ENCODE data around the gene RNU1-4.
"Not testable (repeated sequence)": the region's sequence is repeated elsewhere in the genome, so short reads cannot be mapped to it uniquely, and the experiment has no call there.

Gene RNU1-4

DNA sequence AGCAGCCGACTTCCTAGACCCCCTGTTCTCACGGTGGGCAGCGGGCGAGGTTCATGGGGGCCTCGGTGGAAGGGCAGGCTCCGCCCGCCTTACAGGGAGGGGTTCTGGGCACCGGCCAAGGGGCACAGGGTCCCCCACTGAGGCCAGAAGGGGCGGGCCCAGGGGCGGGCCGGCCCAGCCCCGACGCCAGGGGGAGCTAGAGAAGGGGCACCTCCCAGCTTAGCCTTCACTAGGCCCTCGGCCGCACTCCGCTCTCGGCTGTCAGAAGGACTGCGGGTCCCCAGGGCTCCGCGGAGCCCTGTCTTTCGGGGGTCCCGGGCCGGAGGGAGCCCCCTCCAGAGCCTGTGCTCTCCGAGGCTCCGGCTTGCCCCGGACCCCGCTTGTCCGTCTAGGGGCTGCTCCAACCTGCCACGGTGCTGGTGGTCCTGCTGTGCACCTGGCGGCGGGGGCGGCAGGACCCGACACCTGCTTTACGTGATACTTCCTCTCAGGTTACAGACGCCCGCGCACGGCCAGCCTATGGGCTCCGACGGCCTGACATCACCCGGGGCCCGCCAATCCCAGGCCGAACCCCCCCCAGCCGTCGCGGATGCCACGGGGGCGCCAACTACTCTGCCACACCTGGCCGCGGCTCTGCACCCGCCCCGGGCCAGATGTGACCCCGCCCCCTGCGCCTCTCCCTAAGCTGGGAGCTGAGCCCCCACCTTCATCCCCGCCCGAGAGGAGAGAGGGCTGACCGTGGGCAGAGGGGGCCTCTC is 40.0 kb upstream of the RNU1-4 start:
- H3K27ac ChIP-seq (ENCODE audit: low read length); DNase-seq (ENCODE audit: low read depth, low spot score); H3K9me3 ChIP-seq (ENCODE audit: control insufficient read depth, insufficient read depth, low read length); H3K4me3 ChIP-seq (ENCODE audit: low read length); H3K4me1 ChIP-seq (ENCODE audit: control insufficient read depth, insufficient read depth, low read length); H3K36me3 ChIP-seq (ENCODE audit: control insufficient read depth, insufficient read depth, low read length); H3K27me3 ChIP-seq (ENCODE audit: control insufficient read depth, insufficient read depth, low read length): not testable (repeated sequence)
- WGBS (ENCODE audit: insufficient coverage, insufficient read length) = no CpG with 5 or more reads among the region's 57 CpGs

DNA sequence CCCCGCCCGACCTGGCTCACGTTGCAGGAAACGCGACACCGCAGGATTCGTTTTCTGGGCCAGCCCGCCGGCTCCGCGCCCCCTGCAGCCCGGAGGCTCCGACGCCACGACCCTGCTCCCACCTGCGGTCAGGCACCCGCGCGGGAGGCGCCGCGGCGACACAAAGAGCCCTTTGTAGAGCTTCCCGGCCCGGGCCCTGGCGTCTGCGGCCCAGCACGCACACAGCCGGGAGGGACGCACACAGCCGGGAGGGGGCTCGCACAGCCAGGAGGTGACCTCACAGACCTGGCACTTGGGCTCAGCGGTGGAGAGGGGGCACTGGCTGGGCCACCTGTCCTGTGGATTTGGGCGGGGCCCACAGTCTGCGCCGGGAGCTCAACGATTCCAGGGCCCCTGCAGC is 39.1 kb upstream of the RNU1-4 start:
- WGBS (ENCODE audit: insufficient coverage, insufficient read length) = no CpG with 5 or more reads among the region's 37 CpGs
- not testable (repeated sequence) for H3K36me3 ChIP-seq (ENCODE audit: control insufficient read depth, insufficient read depth, low read length); H3K9me3 ChIP-seq (ENCODE audit: control insufficient read depth, insufficient read depth, low read length); H3K27ac ChIP-seq (ENCODE audit: low read length); DNase-seq (ENCODE audit: low read depth, low spot score); H3K4me3 ChIP-seq (ENCODE audit: low read length); H3K4me1 ChIP-seq (ENCODE audit: control insufficient read depth, insufficient read depth, low read length); H3K27me3 ChIP-seq (ENCODE audit: control insufficient read depth, insufficient read depth, low read length)

DNA sequence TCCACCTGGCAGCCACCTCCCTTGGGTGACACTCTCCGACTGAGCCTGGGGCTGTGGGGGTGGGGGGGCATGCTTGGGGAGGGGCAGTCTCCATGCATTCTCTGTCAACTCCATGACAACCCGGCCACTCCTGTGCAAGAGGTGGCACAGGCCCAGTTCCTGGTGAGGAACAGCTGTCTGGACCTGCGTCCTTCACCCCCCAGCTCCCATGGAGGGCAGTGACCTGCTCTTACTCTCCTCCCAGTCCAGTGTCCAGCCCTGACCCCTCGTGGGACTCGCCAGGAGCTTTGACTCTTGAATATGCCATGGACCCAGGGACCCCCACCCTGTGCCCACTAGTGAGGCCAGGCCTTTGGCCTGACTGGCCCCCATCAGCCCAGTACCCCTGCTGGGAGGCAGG is 38.0 kb upstream of the RNU1-4 start:
- no CpG with 5 or more reads among the region's 5 CpGs for WGBS (ENCODE audit: insufficient coverage, insufficient read length)
- H3K27ac ChIP-seq (ENCODE audit: low read length); DNase-seq (ENCODE audit: low read depth, low spot score); H3K9me3 ChIP-seq (ENCODE audit: control insufficient read depth, insufficient read depth, low read length); H3K36me3 ChIP-seq (ENCODE audit: control insufficient read depth, insufficient read depth, low read length); H3K4me3 ChIP-seq (ENCODE audit: low read length); H3K27me3 ChIP-seq (ENCODE audit: control insufficient read depth, insufficient read depth, low read length); H3K4me1 ChIP-seq (ENCODE audit: control insufficient read depth, insufficient read depth, low read length): not testable (repeated sequence)

DNA sequence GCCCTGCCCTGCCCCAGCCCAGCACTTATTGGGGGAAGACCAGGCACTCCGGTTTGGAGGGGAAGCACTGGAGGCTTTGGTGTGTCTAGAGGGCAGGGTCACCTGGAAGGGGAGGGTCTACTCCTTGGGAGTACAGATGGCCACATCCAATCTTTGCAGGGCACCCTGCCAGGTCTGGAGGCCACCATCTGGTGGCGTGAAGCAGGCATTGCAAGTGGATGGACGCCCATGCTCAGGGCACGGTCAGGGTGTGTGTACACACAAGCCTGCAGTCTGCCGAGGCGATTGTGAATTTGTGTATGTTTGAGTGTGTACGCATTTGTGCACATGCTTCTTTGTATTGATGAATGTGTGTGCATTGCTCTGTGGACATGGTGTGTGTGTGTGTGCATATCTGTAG is 37.2 kb upstream of the RNU1-4 start:
- H3K27ac ChIP-seq (ENCODE audit: low read length); H3K27me3 ChIP-seq (ENCODE audit: control insufficient read depth, insufficient read depth, low read length); DNase-seq (ENCODE audit: low read depth, low spot score); H3K4me1 ChIP-seq (ENCODE audit: control insufficient read depth, insufficient read depth, low read length); H3K9me3 ChIP-seq (ENCODE audit: control insufficient read depth, insufficient read depth, low read length); H3K36me3 ChIP-seq (ENCODE audit: control insufficient read depth, insufficient read depth, low read length); H3K4me3 ChIP-seq (ENCODE audit: low read length): not testable (repeated sequence)
- no CpG with 5 or more reads among the region's 7 CpGs for WGBS (ENCODE audit: insufficient coverage, insufficient read length)

DNA sequence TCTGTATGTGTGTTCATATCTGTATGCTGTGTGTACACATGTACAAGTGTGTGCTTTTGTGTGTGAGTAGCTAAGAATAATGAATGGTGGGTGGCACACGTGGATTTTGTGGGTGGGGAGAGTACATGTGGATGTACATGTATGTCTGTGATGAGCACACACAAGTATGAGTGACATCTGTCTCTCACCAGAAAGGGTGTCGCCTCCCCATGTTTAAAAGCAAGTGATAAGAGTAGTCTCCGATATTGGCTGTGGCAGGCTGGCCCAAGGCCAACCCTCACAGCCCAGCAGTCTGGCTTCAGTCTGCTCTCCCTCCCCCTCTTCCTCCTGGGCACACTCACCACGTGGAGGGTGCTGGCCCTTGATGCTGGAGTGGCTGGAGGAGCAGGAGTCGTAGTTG is 36.7 kb upstream of the RNU1-4 start:
- WGBS (ENCODE audit: insufficient coverage, insufficient read length) = no CpG with 5 or more reads among the region's 5 CpGs
- not testable (repeated sequence) for DNase-seq (ENCODE audit: low read depth, low spot score); H3K9me3 ChIP-seq (ENCODE audit: control insufficient read depth, insufficient read depth, low read length); H3K4me3 ChIP-seq (ENCODE audit: low read length); H3K36me3 ChIP-seq (ENCODE audit: control insufficient read depth, insufficient read depth, low read length); H3K4me1 ChIP-seq (ENCODE audit: control insufficient read depth, insufficient read depth, low read length); H3K27ac ChIP-seq (ENCODE audit: low read length); H3K27me3 ChIP-seq (ENCODE audit: control insufficient read depth, insufficient read depth, low read length)

DNA sequence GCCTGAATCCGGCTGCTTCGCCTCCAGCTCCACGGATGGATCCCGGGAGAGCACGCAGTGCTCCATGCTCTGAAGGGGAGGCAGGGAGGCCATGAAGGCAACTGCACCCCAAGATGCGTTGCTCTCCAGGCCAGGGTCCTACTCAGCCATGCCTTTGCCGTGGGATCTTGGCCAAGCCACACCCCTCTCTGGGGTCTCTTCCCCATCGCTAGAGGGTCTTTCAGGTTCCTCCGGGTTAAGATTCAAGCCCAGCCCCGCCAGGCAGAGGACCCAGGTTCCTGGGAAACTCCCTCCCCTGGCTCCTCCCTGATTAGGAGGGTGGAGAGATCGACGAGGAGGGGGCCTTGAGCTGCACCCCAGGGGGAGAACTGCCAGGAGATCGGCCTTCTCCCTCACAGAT is 36.2 kb upstream of the RNU1-4 start:
- H3K4me3 ChIP-seq (ENCODE audit: low read length); H3K27ac ChIP-seq (ENCODE audit: low read length); H3K36me3 ChIP-seq (ENCODE audit: control insufficient read depth, insufficient read depth, low read length); H3K9me3 ChIP-seq (ENCODE audit: control insufficient read depth, insufficient read depth, low read length); H3K27me3 ChIP-seq (ENCODE audit: control insufficient read depth, insufficient read depth, low read length); DNase-seq (ENCODE audit: low read depth, low spot score); H3K4me1 ChIP-seq (ENCODE audit: control insufficient read depth, insufficient read depth, low read length): not testable (repeated sequence)
- no CpG with 5 or more reads among the region's 13 CpGs for WGBS (ENCODE audit: insufficient coverage, insufficient read length)

DNA sequence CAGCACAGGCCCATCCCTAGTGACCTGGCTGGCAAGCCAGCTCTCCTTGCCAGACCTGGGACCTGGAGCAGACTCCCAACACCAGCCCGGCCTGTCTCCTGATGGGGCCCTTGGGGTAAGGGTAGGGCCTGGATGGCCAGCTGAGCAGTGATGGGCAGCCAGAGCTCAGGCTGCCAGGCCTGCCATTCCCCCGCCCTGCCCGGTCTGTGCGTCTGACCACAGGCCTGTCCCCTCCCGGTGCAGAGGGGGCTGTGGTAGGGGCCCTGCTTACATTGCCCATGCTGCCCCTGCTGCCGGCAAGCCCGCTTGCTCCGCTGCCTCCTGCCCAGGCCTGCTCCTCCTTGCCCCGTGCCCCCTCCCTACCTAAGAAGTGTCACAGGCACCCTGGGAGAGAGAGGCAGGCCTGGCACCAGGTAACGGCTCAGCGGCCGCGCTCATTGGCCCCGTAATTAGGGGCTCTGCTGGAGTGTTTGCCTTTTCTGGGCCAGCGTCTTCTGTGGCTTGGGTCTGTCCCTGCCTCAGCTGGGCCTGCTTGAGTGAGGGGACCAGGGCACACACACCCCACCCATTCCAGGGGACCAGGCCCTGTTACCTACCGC is 35.7 kb upstream of the RNU1-4 start:
- H3K36me3 ChIP-seq (ENCODE audit: control insufficient read depth, insufficient read depth, low read length); H3K4me1 ChIP-seq (ENCODE audit: control insufficient read depth, insufficient read depth, low read length); DNase-seq (ENCODE audit: low read depth, low spot score); H3K27ac ChIP-seq (ENCODE audit: low read length); H3K9me3 ChIP-seq (ENCODE audit: control insufficient read depth, insufficient read depth, low read length); H3K4me3 ChIP-seq (ENCODE audit: low read length); H3K27me3 ChIP-seq (ENCODE audit: control insufficient read depth, insufficient read depth, low read length): not testable (repeated sequence)
- no CpG with 5 or more reads among the region's 16 CpGs for WGBS (ENCODE audit: insufficient coverage, insufficient read length)

DNA sequence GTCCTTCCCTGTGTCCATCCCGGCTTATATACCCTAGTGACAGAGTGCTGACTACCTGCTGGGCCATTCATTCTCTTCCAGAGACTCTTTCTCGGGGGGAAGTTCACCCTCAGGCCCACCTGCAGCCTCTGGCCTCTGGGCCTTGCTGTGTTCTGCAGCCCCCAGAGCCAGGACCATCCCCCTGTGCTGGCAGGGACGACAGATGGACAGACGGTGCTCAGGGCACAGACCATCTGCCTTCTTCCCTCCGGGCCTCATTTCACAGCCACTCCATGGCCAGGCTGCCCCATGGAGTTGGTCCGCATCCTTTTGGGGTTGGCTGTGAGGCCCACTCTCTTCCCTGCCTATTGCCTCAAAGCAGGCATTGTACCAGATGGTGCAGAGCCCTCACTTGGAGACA is 34.0 kb upstream of the RNU1-4 start:
- not testable (repeated sequence) for H3K27me3 ChIP-seq (ENCODE audit: control insufficient read depth, insufficient read depth, low read length); H3K27ac ChIP-seq (ENCODE audit: low read length); H3K9me3 ChIP-seq (ENCODE audit: control insufficient read depth, insufficient read depth, low read length); DNase-seq (ENCODE audit: low read depth, low spot score); H3K4me1 ChIP-seq (ENCODE audit: control insufficient read depth, insufficient read depth, low read length); H3K4me3 ChIP-seq (ENCODE audit: low read length); H3K36me3 ChIP-seq (ENCODE audit: control insufficient read depth, insufficient read depth, low read length)
- no CpG with 5 or more reads among the region's 6 CpGs for WGBS (ENCODE audit: insufficient coverage, insufficient read length)

DNA sequence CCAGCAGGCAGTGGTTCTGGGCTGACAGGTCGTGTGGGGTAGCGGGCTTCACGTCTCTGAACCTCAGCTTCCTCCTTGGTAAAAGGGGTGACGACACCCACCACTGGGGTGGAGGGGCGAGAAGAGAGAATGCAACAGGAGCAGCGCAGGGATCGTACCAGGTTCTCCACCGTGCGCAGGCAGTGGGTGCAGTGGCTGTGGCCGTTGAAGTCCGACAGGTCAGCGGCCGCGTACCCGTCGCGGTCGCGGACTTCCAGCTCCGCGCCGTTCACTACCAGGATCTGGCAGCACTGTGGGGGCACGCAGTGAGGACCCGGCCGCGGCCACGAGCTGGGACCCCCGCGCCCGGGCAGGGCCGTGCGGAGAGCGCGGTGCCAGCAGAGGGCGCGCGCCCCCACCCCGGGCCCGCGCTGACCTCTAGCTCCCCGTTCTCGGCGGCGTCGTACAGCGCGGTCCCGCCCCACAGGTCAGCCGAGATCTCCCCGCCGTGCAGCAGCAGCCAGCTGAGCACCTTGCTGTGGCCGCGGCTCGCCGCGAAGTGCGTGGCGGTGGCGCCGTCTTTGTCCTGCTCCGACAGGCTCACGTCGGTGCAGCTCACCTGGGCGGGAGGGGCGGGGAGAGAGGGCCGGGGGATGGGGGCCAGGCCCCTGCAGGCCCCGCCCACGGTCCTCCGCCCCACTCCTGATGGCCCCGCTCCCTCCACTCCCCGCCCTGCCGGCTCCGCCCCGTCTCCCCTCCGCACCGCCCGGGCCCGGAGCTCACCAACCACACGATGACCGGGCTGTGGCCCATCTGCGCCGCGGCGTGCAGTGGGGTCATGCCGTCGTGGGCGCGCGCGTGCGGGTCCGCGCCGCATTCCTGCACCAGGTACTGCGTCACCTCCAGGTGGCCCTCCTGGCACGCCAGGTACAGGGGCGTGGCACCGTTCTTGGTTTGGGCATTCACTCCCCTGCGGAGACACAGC is 32.9 kb upstream of the RNU1-4 start:
- peak overlapping the region; percentile 78; the same call in 1 of the 2 replicates for H3K4me3 ChIP-seq (ENCODE audit: low read length)
- H3K36me3 ChIP-seq (ENCODE audit: control insufficient read depth, insufficient read depth, low read length); H3K27me3 ChIP-seq (ENCODE audit: control insufficient read depth, insufficient read depth, low read length); H3K9me3 ChIP-seq (ENCODE audit: control insufficient read depth, insufficient read depth, low read length); DNase-seq (ENCODE audit: low read depth, low spot score); H3K4me1 ChIP-seq (ENCODE audit: control insufficient read depth, insufficient read depth, low read length); H3K27ac ChIP-seq (ENCODE audit: low read length): not testable (repeated sequence)
- WGBS (ENCODE audit: insufficient coverage, insufficient read length) = no CpG with 5 or more reads among the region's 99 CpGs

DNA sequence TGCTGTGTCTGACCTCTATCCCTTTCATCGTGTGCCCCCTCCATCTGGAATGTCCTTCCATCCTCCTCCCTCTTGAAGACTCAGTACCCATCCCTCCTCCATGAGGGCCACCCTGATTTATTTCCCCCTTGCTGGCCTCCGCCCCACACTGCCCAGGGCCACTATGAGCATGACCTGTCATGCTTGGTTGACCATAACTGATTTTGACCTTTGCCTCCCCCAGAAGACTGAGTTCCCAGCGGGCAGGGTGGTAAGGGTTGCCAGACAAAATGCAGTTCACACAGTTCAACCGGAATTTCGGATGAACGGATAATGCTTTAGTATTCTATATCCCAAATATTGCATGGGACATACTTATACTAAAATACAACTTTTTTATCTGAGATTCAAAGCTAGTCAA is 31.6 kb upstream of the RNU1-4 start:
- DNase-seq (ENCODE audit: low read depth, low spot score); H3K27ac ChIP-seq (ENCODE audit: low read length); H3K27me3 ChIP-seq (ENCODE audit: control insufficient read depth, insufficient read depth, low read length); H3K36me3 ChIP-seq (ENCODE audit: control insufficient read depth, insufficient read depth, low read length); H3K9me3 ChIP-seq (ENCODE audit: control insufficient read depth, insufficient read depth, low read length); H3K4me1 ChIP-seq (ENCODE audit: control insufficient read depth, insufficient read depth, low read length); H3K4me3 ChIP-seq (ENCODE audit: low read length): not testable (repeated sequence)
- WGBS (ENCODE audit: insufficient coverage, insufficient read length) = no CpG with 5 or more reads among the region's 6 CpGs
